ENCODE measurements around the gene SRPK3. TPM values are rescaled to one million over a fixed set of nuclear protein-coding genes. Genes with fewer than 3 reads are reported as not detected.

The SRPK3 gene
- polyA plus RNA-seq, 1 of the 3 experiments (the other 2 are of a cell fraction) = 0.74 TPM

DNA sequence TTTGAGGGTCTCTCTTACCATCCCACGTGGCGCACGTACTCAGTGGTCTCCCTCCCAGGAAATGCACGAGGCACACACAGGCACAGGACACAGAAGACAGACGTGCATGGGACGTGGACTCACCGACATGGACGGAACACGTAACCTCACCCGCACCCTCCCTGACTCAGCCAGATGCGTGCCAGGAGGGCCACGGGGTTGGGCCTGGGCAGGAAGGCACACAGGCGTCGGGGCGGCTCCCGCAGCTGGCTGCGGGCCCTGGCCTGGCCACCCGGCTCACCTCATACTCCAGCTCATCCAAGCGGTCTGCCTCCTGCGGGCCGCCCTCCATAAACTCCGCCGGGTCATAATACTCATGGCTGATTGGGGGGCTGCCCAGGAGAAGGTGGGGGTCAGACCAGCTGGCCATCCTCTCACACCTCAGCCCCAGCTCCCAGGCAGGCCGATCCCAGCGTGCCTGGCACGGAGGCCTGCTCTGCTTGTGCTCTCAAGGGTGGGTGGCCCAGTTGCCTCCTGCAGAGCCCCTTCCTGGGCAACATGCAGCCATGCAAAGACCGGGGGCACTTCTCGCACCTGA, 26.2 kb downstream of the SRPK3 start (continued):
- TF ChIP-seq, protein P1, sequence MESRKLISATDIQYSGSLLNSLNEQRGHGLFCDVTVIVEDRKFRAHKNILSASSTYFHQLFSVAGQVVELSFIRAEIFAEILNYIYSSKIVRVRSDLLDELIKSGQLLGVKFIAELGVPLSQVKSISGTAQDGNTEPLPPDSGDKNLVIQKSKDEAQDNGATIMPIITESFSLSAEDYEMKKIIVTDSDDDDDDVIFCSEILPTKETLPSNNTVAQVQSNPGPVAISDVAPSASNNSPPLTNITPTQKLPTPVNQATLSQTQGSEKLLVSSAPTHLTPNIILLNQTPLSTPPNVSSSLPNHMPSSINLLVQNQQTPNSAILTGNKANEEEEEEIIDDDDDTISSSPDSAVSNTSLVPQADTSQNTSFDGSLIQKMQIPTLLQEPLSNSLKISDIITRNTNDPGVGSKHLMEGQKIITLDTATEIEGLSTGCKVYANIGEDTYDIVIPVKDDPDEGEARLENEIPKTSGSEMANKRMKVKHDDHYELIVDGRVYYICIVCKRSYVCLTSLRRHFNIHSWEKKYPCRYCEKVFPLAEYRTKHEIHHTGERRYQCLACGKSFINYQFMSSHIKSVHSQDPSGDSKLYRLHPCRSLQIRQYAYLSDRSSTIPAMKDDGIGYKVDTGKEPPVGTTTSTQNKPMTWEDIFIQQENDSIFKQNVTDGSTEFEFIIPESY (IDR thresholded peaks at IDR 0.05; ENCODE audit: borderline replicate concordance, low read depth) = no peak
- TF ChIP-seq RXRA (IDR thresholded peaks at IDR 0.05; ENCODE audit: borderline replicate concordance, low read depth) = no peak

DNA sequence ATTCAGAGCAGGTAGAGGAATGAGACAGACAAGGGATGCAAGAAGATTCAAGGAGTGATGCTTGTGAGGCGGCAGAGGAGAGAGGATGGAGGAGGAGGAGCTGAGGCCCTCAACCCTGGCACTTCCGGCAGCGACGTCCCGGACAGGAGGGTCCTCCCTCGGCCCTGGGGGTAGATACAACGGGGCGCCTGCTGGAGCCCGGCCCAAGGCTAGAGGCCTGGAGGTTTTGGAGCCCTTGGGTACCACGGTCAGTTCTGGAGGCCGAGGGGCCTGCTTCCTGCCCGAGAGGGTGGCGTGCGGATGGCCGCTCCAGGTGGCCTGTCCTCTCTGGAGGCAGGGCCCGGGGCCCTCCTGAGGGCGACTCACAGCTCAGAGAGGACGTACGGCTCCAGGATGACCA, 27.1 kb downstream of the SRPK3 start:
- H3K4me3 ChIP-seq (ENCODE audit: low read depth in 2 of 2, low read length in 1 of 2) = no peak overlapping the region
- no peak overlapping the region for H2AFZ ChIP-seq (ENCODE audit: low read depth)
- H3K9me3 ChIP-seq = no peaks in the 10 kb centered on the region
- H3F3A ChIP-seq (replicated peaks; ENCODE audit: insufficient read depth) = no peaks in the 10 kb centered on the region
- DNase-seq = no peak
- TF ChIP-seq, protein P2, sequence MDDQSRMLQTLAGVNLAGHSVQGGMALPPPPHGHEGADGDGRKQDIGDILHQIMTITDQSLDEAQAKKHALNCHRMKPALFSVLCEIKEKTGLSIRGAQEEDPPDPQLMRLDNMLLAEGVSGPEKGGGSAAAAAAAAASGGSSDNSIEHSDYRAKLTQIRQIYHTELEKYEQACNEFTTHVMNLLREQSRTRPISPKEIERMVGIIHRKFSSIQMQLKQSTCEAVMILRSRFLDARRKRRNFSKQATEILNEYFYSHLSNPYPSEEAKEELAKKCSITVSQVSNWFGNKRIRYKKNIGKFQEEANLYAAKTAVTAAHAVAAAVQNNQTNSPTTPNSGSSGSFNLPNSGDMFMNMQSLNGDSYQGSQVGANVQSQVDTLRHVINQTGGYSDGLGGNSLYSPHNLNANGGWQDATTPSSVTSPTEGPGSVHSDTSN (IDR thresholded peaks at IDR 0.05) = no peak
- TF ChIP-seq NRF1 (IDR thresholded peaks at IDR 0.05; ENCODE audit: low read depth, low read length) (no peak), RXRA (IDR thresholded peaks at IDR 0.05; ENCODE audit: borderline replicate concordance, low read depth) (no peak), RFX5 (IDR thresholded peaks at IDR 0.05; ENCODE audit: low read length) (no peak), FOXJ3 (CRISPR knock-in tag; IDR thresholded peaks at IDR 0.05) (no peak), TCF12 (IDR thresholded peaks at IDR 0.05) (no peak), GATA2 (CRISPR knock-in tag; IDR thresholded peaks at IDR 0.05) (no peak), POLR2AphosphoS5 (IDR thresholded peaks at IDR 0.05; ENCODE audit: low read depth, low read length) (no peak), TEAD4 (IDR thresholded peaks at IDR 0.05; ENCODE audit: borderline replicate concordance, insufficient read depth) (no peak), MEF2A (IDR thresholded peaks at IDR 0.05; ENCODE audit: borderline replicate concordance, low read depth) (no peak), SMC3 (IDR thresholded peaks at IDR 0.05; ENCODE audit: low read depth, low read length) (no peak), TAF1 (IDR thresholded peaks at IDR 0.05; ENCODE audit: borderline replicate concordance, low read depth, low read length) (no peak), EP300 (IDR thresholded peaks at IDR 0.05; ENCODE audit: borderline replicate concordance in 1 of 2, low read depth in 1 of 2, low read length in 1 of 2) (no peak)
- TF ChIP-seq, protein P3, sequence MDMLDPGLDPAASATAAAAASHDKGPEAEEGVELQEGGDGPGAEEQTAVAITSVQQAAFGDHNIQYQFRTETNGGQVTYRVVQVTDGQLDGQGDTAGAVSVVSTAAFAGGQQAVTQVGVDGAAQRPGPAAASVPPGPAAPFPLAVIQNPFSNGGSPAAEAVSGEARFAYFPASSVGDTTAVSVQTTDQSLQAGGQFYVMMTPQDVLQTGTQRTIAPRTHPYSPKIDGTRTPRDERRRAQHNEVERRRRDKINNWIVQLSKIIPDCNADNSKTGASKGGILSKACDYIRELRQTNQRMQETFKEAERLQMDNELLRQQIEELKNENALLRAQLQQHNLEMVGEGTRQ (IDR thresholded peaks at IDR 0.05; ENCODE audit: borderline replicate concordance, low read depth, low read length) = no peak
- no peaks in the 10 kb centered on the region for H4K20me1 ChIP-seq (ENCODE audit: insufficient read depth)
- no peaks in the 10 kb centered on the region; a peak in 1 of 4 replicates for H3K4me1 ChIP-seq (ENCODE audit: control insufficient read depth in 1 of 2, insufficient read depth in 2 of 2, low read depth in 1 of 2, low read length in 1 of 2)
- 79% methylated on average over 9 of the region's 19 CpGs for WGBS (ENCODE audit: low lambda C conversion rate)
- H3K79me2 ChIP-seq (ENCODE audit: insufficient read depth) = no peaks in the 10 kb centered on the region
- H3K27me3 ChIP-seq (ENCODE audit: insufficient read depth) = peaks cover 18% of the 10 kb centered on the region
- H3K27ac ChIP-seq (ENCODE audit: low read depth in 2 of 2, low read length in 1 of 2) = no peak overlapping the region
- H3K36me3 ChIP-seq (replicated peaks in 1 of 2; ENCODE audit: control insufficient read depth in 1 of 2, insufficient read depth in 2 of 2, low read length in 1 of 2) = no peaks in the 10 kb centered on the region
- H3K9ac ChIP-seq = no peak overlapping the region
- H3K9me2 ChIP-seq = no peaks in the 10 kb centered on the region
- CTCF ChIA-PET = interaction anchor here (1.2 kb wide), 2 partner anchors 14 to 44 kb away, joined by 4 to 6 read pairs; partner anchors contain the start of gene PLXNB3
- H3K4me2 ChIP-seq = no peak overlapping the region
- POLR2A ChIA-PET = no interaction called here
